IMR-90 (cell line): ENCODE measurements around the gene PRM3. TPM values are rescaled to one million over a fixed set of nuclear protein-coding genes. Genes with fewer than 3 reads are reported as not detected.

Experiments used
- ATAC-seq: fragments of 200-7000 bp; cut with Tn5 transposase; 2 replicates; pipeline ENCODE4 v1.9.1; 2020; ENCODE audit warnings: low read depth, mild to moderate bottlenecking, moderate library complexity
- BruUV-seq: library from RNA; stranded (reverse); fragments of 400-500 nt; replicated peaks from 2 replicates; lab custom pipeline; 2021; lab: Mats Ljungman, UMichigan
- CTCF ChIA-PET: fragments of 300-600 bp; formaldehyde crosslinking; extraction: SDS; loops from one replicate; lab custom pipeline; 2021; ENCODE audit warnings: antibody characterized with exemption; lab: Yijun Ruan, JAX
- POLR2A ChIA-PET: fragments of 300-600 bp; sonication (Branson Sonifier 250); formaldehyde crosslinking; loops from one replicate; lab custom pipeline; 2022; ENCODE audit warnings: antibody characterized with exemption; ENCODE audit not compliant: unreplicated experiment; lab: Charles Lee
- DNase-seq: peaks from one replicate; pipeline ENCODE4 v3.0.0; 2013
- H2AFZ ChIP-seq: replicated peaks from 2 replicates; pipeline ENCODE3; 2013; ENCODE audit warnings: low read length, mild to moderate bottlenecking; ENCODE audit not compliant: poor library complexity
- H2AK5ac ChIP-seq: 2 replicates; pipeline ENCODE4 v1.6.1; 2013; ENCODE audit warnings: low read depth, low read length, inconsistent platforms
- H2AK9ac ChIP-seq: replicated peaks from 2 replicates; pipeline ENCODE3; 2013; ENCODE audit warnings: mild to moderate bottlenecking, low read depth, low read length, moderate library complexity; ENCODE audit not compliant: poor library complexity
- H2BK120ac ChIP-seq: 2 replicates; pipeline ENCODE4 v1.6.1; 2013; ENCODE audit warnings: low read depth, low read length, inconsistent platforms
- H2BK15ac ChIP-seq: 3 replicates; pipeline ENCODE4 v1.6.1; 2013; ENCODE audit warnings: low read depth, low read length, inconsistent platforms
- H2BK20ac ChIP-seq: 2 replicates; pipeline ENCODE4 v1.6.1; 2013; ENCODE audit warnings: low read depth, mild to moderate bottlenecking, inconsistent platforms, low read length, moderate library complexity
- H2BK5ac ChIP-seq: 2 replicates; pipeline ENCODE4 v1.6.1; 2013; ENCODE audit warnings: mild to moderate bottlenecking, low read depth, low read length, inconsistent platforms; ENCODE audit not compliant: poor library complexity, severe bottlenecking
- H3K14ac ChIP-seq: replicated peaks from 2 replicates; pipeline ENCODE4 v1.6.1; 2013; ENCODE audit warnings: low read depth, low read length, inconsistent platforms
- H3K18ac ChIP-seq: 2 replicates; pipeline ENCODE4 v1.6.1; 2013; ENCODE audit warnings: low read depth, low read length, control low read depth
- H3K23ac ChIP-seq: 2 replicates; pipeline ENCODE4 v1.6.1; 2013; ENCODE audit warnings: low read depth, low read length, inconsistent platforms
- H3K27ac ChIP-seq: 2 replicates; pipeline ENCODE4 v1.5.1; 2013; ENCODE audit warnings: mild to moderate bottlenecking, control low read depth, low read length; ENCODE audit not compliant: insufficient read depth
- H3K27me3 ChIP-seq: 2 replicates; pipeline ENCODE4 v1.6.1; 2013; ENCODE audit warnings: low read length; ENCODE audit not compliant: control insufficient read depth, insufficient read depth
- H3K36me3 ChIP-seq: 2 replicates; pipeline ENCODE4 v1.6.1; 2013; ENCODE audit warnings: low read length, mixed read lengths; ENCODE audit not compliant: control insufficient read depth, insufficient read depth
- H3K4ac ChIP-seq: 2 replicates; pipeline ENCODE4 v1.6.1; 2013; ENCODE audit warnings: low read depth, low read length, inconsistent platforms
- H3K4me1 ChIP-seq: 2 replicates; pipeline ENCODE4 v1.6.1; 2013; ENCODE audit warnings: low read length, mixed read lengths; ENCODE audit not compliant: control insufficient read depth, insufficient read depth
- H3K4me2 ChIP-seq: 2 replicates; pipeline ENCODE4 v1.6.1; 2013; ENCODE audit warnings: low read depth, mild to moderate bottlenecking, control low read depth, low read length, moderate library complexity
- H3K4me3 ChIP-seq: 2 replicates; pipeline ENCODE4 v1.5.1; 2013; ENCODE audit warnings: low read depth, mild to moderate bottlenecking, control low read depth, low read length, moderate library complexity; ENCODE audit not compliant: insufficient read depth
- H3K56ac ChIP-seq: 2 replicates; pipeline ENCODE4 v1.6.1; 2013; ENCODE audit warnings: low read length, inconsistent platforms; ENCODE audit not compliant: insufficient read depth; ENCODE audit errors: extremely low read depth
- H3K79me1 ChIP-seq, 2 experiments: 2 replicates each; pipeline ENCODE4 v1.6.1; 2013; ENCODE audit warnings: low read length in 2 of 2, inconsistent platforms in 1 of 2, low read depth in 1 of 2
- H3K9ac ChIP-seq: 2 replicates; pipeline ENCODE4 v1.6.1; 2013; ENCODE audit warnings: low read depth, low read length, control low read depth
- H3K9me1 ChIP-seq: 2 replicates; pipeline ENCODE4 v1.6.1; 2013; ENCODE audit warnings: low read length, inconsistent platforms; ENCODE audit not compliant: insufficient read depth
- H3K9me3 ChIP-seq: 2 replicates; pipeline ENCODE4 v1.6.1; 2013; ENCODE audit warnings: low read length; ENCODE audit not compliant: control insufficient read depth, insufficient read depth
- H4K20me1 ChIP-seq: 2 replicates; pipeline ENCODE4 v1.6.1; 2013; ENCODE audit warnings: low read length, inconsistent platforms; ENCODE audit not compliant: insufficient read depth
- H4K5ac ChIP-seq: 2 replicates; pipeline ENCODE4 v1.6.1; 2013; ENCODE audit warnings: mild to moderate bottlenecking, low read depth, low read length, control low read depth
- H4K8ac ChIP-seq, 2 experiments: 2 replicates each; pipeline ENCODE4 v1.6.1; 2013; ENCODE audit warnings: low read depth in 2 of 2, low read length in 2 of 2, control low read depth in 1 of 2, inconsistent platforms in 1 of 2
- H4K91ac ChIP-seq: 2 replicates; pipeline ENCODE4 v1.6.1; 2013; ENCODE audit warnings: low read depth, low read length, inconsistent platforms; ENCODE audit not compliant: insufficient read depth
- CEBPB ChIP-seq: IDR thresholded peaks from 2 replicates; pipeline ENCODE4 v1.6.1; 2012; ENCODE audit warnings: low read depth, low read length, improper control_type of control experiment
- CHD1 ChIP-seq: IDR thresholded peaks from 2 replicates; pipeline ENCODE4 v1.6.1; 2012; ENCODE audit warnings: low read depth, low read length, improper control_type of control experiment
- FOS ChIP-seq: fragments of 150-350 bp; IDR thresholded peaks from 2 replicates; pipeline ENCODE4 v1.6.1; 2016; ENCODE audit warnings: low read depth, low read length
- MAFK ChIP-seq: IDR thresholded peaks from 2 replicates; pipeline ENCODE4 v1.6.1; 2012; ENCODE audit warnings: low read depth, low read length, improper control_type of control experiment
- MAZ ChIP-seq: IDR thresholded peaks from 2 replicates; pipeline ENCODE4 v1.6.1; 2012; ENCODE audit warnings: low read depth, mild to moderate bottlenecking, low read length, improper control_type of control experiment, moderate library complexity, borderline replicate concordance
- RAD21 ChIP-seq: IDR thresholded peaks from 2 replicates; pipeline ENCODE4 v1.6.1; 2012; ENCODE audit warnings: low read length, improper control_type of control experiment
- RFX5 ChIP-seq: IDR thresholded peaks from 2 replicates; pipeline ENCODE4 v1.8.0; 2012; ENCODE audit warnings: low read depth, mild to moderate bottlenecking, low read length, moderate library complexity
- SMC3 ChIP-seq: fragments of 150-350 bp; IDR thresholded peaks from 2 replicates; pipeline ENCODE4 v1.6.1; 2016; ENCODE audit warnings: low read depth, mild to moderate bottlenecking, antibody characterized with exemption, low read length, moderate library complexity
- WGBS, 2 experiments: methylation state at CpG; one replicate each; pipeline versions ENCODE4 v1.1.5 to v1.1.7; 2013; ENCODE audit warnings: missing lambda C conversion rate in 2 of 2; ENCODE audit not compliant: insufficient read length in 1 of 2; ENCODE audit errors: extremely low coverage in 2 of 2; 5-methylcytosine and 5-hydroxymethylcytosine counted together
- dilution Hi-C: fragments of 300-500 bp; cut with HindIII; formaldehyde crosslinking; loops from one replicate; pipeline ENCODE4 v1.14.3; 2018; ENCODE audit warnings: low sequenced_read_pairs; ENCODE audit not compliant: unreplicated experiment
- in situ Hi-C: fragments of 300-500 bp; cut with MboI; formaldehyde crosslinking; loops from 3 replicates; pipeline ENCODE4 v1.14.3; 2019; ENCODE audit warnings: low sequenced_read_pairs, inconsistent platforms, mixed read lengths
- intact Hi-C: fragments of 100-400 bp; cut with micrococcal nuclease; formaldehyde crosslinking; loops from 2 replicates; pipeline ENCODE4 v1.10.0; 2022
- polyA plus RNA-seq, 3 experiments: library from polyadenylated mRNA; depleted of rRNA; stranded (reverse); fragments of >200 nt; gene quantifications; 2 replicates each; pipeline ENCODE4 v1.2.3, GENCODE V29; 2012; ENCODE audit warnings: low replicate concordance in 1 of 3
- total RNA-seq: library from RNA; depleted of rRNA; stranded (reverse); fragments of >200 nt; gene quantifications from 2 replicates; pipeline ENCODE4 v1.2.3, GENCODE V29; 2012
- TF ChIP-seq, protein P1 (sequence below): conservative IDR thresholded peaks from 2 replicates; pipeline ENCODE4 v1.5.1; 2012; ENCODE audit warnings: mild to moderate bottlenecking, low read depth, low read length, improper control_type of control experiment

Gene PRM3
- total and polyA plus RNA-seq, 2 of the 4 experiments (the other 2 are of a cell fraction), result not detected

DNA sequence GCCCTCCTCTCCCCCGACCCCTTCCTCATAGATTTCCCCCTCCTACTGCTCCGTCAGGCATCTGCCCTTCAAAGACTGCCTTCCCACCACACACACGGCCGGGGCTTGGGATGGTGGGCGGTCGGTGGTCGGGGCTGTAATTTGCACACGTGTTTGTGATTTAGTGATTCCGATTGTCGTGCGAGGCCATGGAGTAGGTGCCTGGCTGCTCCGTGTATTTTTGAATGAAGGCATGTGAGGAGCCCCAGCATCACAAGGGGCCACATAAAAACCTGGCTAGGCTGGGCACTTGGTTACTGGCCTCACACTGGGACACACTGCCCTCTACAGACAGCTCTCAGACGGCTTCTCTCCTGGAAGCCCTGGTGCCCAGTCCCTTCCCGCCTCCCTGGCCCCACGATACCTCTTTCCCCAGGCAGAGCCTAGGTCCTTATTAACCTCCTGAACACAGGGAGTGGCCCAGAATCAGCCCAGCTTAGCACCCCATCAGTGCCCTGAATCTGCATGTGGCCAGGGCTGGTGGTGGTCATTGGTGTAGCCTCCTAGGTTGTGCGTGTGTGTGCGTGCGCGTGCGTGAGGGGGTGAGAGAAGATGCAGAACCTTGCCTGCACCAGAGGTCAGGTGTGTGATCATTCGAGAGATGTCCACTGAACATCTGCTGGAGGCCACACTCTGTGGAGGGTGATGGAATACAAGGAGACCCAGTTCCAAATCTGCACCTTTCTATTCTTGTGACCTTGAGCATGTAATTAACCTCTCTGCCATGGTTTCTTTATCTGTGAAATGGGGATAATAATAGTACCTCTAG lies 16.1 kb downstream of the PRM3 start:
- Histone ChIP-seq H2BK120ac (peak overlapping the region; percentile 68), H3K79me1 (peaks cover 11 to 33% of the 10 kb centered on the region in 2 experiments; a peak in 3 of 4 replicates), H2BK20ac (peak overlapping the region; percentile 31; the same call in 1 of the 2 replicates), H3K4me3 (peak overlapping the region; percentile 77; the same call in 1 of the 2 replicates), H2BK15ac (peak overlapping the region; percentile 77; the same call in 1 of the 3 replicates), H3K4me2 (peak overlapping the region; percentile 63), H2AK9ac (peak overlapping the region; percentile 98), H2AK5ac (peak overlapping the region; percentile 69), H3K23ac (peak overlapping the region; percentile 21), H3K27me3 (no peaks in the 10 kb centered on the region), H3K36me3 (peaks cover 27% of the 10 kb centered on the region), H4K8ac (peak overlapping the region; percentile 47 to 75; a peak in 2 of 4 replicates), H2AFZ (peak overlapping the region; percentile 94), H3K4ac (peak overlapping the region; percentile 91), H4K5ac (peak overlapping the region; percentile 19; the same call in 1 of the 2 replicates), H4K91ac (peak overlapping the region; percentile 82), H3K27ac (peak overlapping the region; percentile 97), H3K18ac (peak overlapping the region; percentile 7; the same call in 1 of the 2 replicates), H3K56ac (0 out of 2 replicates have a peak overlapping the region, but pooled peaks have one; percentile 8), H2BK5ac (peak overlapping the region; percentile 90), H4K20me1 (peaks cover 31% of the 10 kb centered on the region), H3K9me3 (no peaks in the 10 kb centered on the region), H3K4me1 (peaks cover 16% of the 10 kb centered on the region), H3K9ac (peak overlapping the region; percentile 86), H3K9me1 (peaks cover 6% of the 10 kb centered on the region; the same call in 1 of the 2 replicates), H3K14ac (peak overlapping the region; percentile 27)
- TF ChIP-seq RFX5 (no peak), MAFK (no peak), CEBPB (no peak), MAZ (peak; percentile 19; the same call in 1 of the 2 replicates), SMC3 (peak; percentile 77), FOS (no peak), RAD21 (peak; percentile 85), CHD1 (no peak)
- TF ChIP-seq, protein P1, sequence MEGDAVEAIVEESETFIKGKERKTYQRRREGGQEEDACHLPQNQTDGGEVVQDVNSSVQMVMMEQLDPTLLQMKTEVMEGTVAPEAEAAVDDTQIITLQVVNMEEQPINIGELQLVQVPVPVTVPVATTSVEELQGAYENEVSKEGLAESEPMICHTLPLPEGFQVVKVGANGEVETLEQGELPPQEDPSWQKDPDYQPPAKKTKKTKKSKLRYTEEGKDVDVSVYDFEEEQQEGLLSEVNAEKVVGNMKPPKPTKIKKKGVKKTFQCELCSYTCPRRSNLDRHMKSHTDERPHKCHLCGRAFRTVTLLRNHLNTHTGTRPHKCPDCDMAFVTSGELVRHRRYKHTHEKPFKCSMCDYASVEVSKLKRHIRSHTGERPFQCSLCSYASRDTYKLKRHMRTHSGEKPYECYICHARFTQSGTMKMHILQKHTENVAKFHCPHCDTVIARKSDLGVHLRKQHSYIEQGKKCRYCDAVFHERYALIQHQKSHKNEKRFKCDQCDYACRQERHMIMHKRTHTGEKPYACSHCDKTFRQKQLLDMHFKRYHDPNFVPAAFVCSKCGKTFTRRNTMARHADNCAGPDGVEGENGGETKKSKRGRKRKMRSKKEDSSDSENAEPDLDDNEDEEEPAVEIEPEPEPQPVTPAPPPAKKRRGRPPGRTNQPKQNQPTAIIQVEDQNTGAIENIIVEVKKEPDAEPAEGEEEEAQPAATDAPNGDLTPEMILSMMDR, result peak; percentile 88
- in situ Hi-C loops (loop anchor here (5.0 kb wide), 1 partner anchor 105 kb away; no protein-coding TSS in a partner anchor), intact Hi-C loops (loop anchor here (10.0 kb wide), 1 partner anchor 123 kb away; no protein-coding TSS in a partner anchor), dilution Hi-C loops (no loop called here)
- CTCF ChIA-PET, result interaction anchor here (0.7 to 2.6 kb wide), 6 partner anchors 101 to 297 kb away, joined by 3 to 14 read pairs (median 4); no protein-coding TSS in a partner anchor
- ATAC-seq (peak; percentile 24), DNase-seq (peak; percentile 84)
- WGBS, 2 experiments, result 0% methylated on average over 1 of the region's 21 CpGs; no CpG with 5 or more reads in 1 of the 2 experiments
- POLR2A ChIA-PET, result interaction anchor here (0.5 to 1.8 kb wide), 2 partner anchors 17 to 303 kb away, joined by 3 to 18 read pairs; partner anchors contain the start of gene PRM3
- no TSS peak for BruUV-seq
